GM19035 (cell line): ENCODE measurements around the gene JADE3.
A peak's percentile ranks its signal among the peaks of the same experiment; 100 is the strongest.

ENCODE experiments used
- ATAC-seq: cut with Tn5 transposase; IDR thresholded peaks from one replicate; pipeline ENCODE4 v1.9.1; 2021; ENCODE audit not compliant: unreplicated experiment

The JADE3 gene

GRCh38 chrX:46912098-46912602 is at the start of gene JADE3:
Gene JADE3 (plus strand): TSS chrX:46912421. CDS start chrX:46984895, 72,474 bp downstream.
- peak; percentile 39 for ATAC-seq

GRCh38 chrX:46863072-46863471 is 49.1 kb upstream of the JADE3 start:
- no peak for ATAC-seq

GRCh38 chrX:46864606-46865005 is 47.6 kb upstream of the JADE3 start:
- ATAC-seq, result no peak

GRCh38 chrX:46865281-46865680 is 46.9 kb upstream of the JADE3 start:
- no peak for ATAC-seq

- no peak for ATAC-seq
Measured at GRCh38 chrX:46866726-46867125, 45.5 kb upstream of the JADE3 start.

GRCh38 chrX:46873746-46874145 is 38.5 kb upstream of the JADE3 start:
- no peak for ATAC-seq

GRCh38 chrX:46876901-46877300 is 35.3 kb upstream of the JADE3 start:
- ATAC-seq, result no peak

GRCh38 chrX:46882266-46882665 is 30.0 kb upstream of the JADE3 start:
- no peak for ATAC-seq

- no peak for ATAC-seq
Measured at GRCh38 chrX:46884799-46885198, 27.4 kb upstream of the JADE3 start.

- no peak for ATAC-seq
Measured at GRCh38 chrX:46898207-46898606, 14.0 kb upstream of the JADE3 start.

- ATAC-seq, result peak; percentile 89
Measured at GRCh38 chrX:46903458-46904242, 8.6 kb upstream of the JADE3 start.

GRCh38 chrX:46904626-46905025 is 7.6 kb upstream of the JADE3 start:
- no peak for ATAC-seq

GRCh38 chrX:46910415-46910814 is 1.8 kb upstream of the JADE3 start:
- no peak for ATAC-seq

GRCh38 chrX:46912603-46913491 is 626 bp downstream of the JADE3 start:
- peak; percentile 56 for ATAC-seq

GRCh38 chrX:46913667-46914066 is 1.4 kb downstream of the JADE3 start:
- ATAC-seq, result no peak

- no peak for ATAC-seq
Measured at GRCh38 chrX:46916273-46916672, 4.1 kb downstream of the JADE3 start.

GRCh38 chrX:46917622-46918021 is 5.4 kb downstream of the JADE3 start:
- no peak for ATAC-seq

- no peak for ATAC-seq
Measured at GRCh38 chrX:46918434-46918833, 6.2 kb downstream of the JADE3 start.

GRCh38 chrX:46920235-46920634 is 8.0 kb downstream of the JADE3 start:
- no peak for ATAC-seq

- no peak for ATAC-seq
Measured at GRCh38 chrX:46922611-46923010, 10.4 kb downstream of the JADE3 start.

- ATAC-seq, result no peak
Measured at GRCh38 chrX:46927718-46928117, 15.5 kb downstream of the JADE3 start.
